Cardiac fibroblast (primary cell): ENCODE results near the gene CDK5RAP3.

ENCODE experiments used
- DNase-seq, 2 donors: peaks; one replicate each; pipeline versions ENCODE4 v3.0.0 to v3.0.0-alpha.2; 2010; ENCODE audit warnings: low read depth in 2 of 2
- H3K4me3 ChIP-seq, 2 donors: replicated peaks in 1 of 2; 1 replicate in 1 of 2; 2 replicates in 1 of 2; pipeline ENCODE4 v1.5.1; 2011; ENCODE audit warnings: low read depth in 2 of 2, low read length in 2 of 2, mild to moderate bottlenecking in 2 of 2, moderate library complexity in 1 of 2
- CTCF ChIP-seq: IDR thresholded peaks from one replicate; pipeline ENCODE4 v1.5.1; 2011; ENCODE audit warnings: low read depth, mild to moderate bottlenecking, low read length, inconsistent platforms

The CDK5RAP3 gene

DNA sequence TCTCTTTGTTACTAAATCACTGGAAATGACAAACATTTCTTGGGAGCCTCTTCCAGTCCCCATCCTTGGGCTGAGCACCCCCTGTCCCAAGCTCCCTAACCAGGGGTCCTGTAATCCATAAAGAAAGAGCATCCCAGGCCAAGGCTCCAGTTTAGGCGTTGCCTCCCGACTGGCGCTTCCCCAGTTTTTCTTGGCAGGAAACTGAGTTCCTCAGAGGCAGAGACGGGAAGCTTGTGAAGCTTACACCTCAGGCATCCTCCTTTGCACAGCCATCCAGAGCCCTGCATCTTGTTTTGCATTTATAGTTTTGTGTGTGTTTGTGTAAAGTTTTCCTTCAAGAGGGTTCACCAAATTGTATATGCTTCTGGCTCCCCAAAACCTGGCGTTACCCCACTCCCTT lies 59.6 kb downstream of the CDK5RAP3 start:
- peak; percentile 36 to 64 for DNase-seq
- no peak overlapping the region for H3K4me3 ChIP-seq
- no peak for TF ChIP-seq CTCF
